ENCODE measurements around the gene ETS1.

GRCh38 chr11:128532016-128532571 lies 55.3 kb downstream of the ETS1 start:
- TF ChIP-seq POLR2A (IDR thresholded peaks at IDR 0.05): no peak
- TF ChIP-seq, protein P1, sequence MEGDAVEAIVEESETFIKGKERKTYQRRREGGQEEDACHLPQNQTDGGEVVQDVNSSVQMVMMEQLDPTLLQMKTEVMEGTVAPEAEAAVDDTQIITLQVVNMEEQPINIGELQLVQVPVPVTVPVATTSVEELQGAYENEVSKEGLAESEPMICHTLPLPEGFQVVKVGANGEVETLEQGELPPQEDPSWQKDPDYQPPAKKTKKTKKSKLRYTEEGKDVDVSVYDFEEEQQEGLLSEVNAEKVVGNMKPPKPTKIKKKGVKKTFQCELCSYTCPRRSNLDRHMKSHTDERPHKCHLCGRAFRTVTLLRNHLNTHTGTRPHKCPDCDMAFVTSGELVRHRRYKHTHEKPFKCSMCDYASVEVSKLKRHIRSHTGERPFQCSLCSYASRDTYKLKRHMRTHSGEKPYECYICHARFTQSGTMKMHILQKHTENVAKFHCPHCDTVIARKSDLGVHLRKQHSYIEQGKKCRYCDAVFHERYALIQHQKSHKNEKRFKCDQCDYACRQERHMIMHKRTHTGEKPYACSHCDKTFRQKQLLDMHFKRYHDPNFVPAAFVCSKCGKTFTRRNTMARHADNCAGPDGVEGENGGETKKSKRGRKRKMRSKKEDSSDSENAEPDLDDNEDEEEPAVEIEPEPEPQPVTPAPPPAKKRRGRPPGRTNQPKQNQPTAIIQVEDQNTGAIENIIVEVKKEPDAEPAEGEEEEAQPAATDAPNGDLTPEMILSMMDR (IDR thresholded peaks at IDR 0.05): no peak

All from heart left ventricle (tissue), 13 donors.